GM13976 (cell line): ENCODE measurements around the gene HRG.

ENCODE experiments used
- DNase-seq: peaks from one replicate; pipeline ENCODE4 v3.0.0; 2012; ENCODE audit warnings: low spot score
- CTCF ChIP-seq: IDR thresholded peaks from 2 replicates; pipeline ENCODE4 v1.5.1; 2012; ENCODE audit warnings: borderline replicate concordance, mild to moderate bottlenecking; ENCODE audit not compliant: insufficient read depth; ENCODE audit errors: extremely low read depth, missing control alignments, control extremely low read depth
- in situ Hi-C: fragments of 300-500 bp; cut with MboI; formaldehyde crosslinking; loops from one replicate; pipeline ENCODE4 v1.12.0; 2022; ENCODE audit warnings: low sequenced_read_pairs, mixed read lengths, inconsistent platforms; ENCODE audit not compliant: unreplicated experiment

The HRG gene

DNA sequence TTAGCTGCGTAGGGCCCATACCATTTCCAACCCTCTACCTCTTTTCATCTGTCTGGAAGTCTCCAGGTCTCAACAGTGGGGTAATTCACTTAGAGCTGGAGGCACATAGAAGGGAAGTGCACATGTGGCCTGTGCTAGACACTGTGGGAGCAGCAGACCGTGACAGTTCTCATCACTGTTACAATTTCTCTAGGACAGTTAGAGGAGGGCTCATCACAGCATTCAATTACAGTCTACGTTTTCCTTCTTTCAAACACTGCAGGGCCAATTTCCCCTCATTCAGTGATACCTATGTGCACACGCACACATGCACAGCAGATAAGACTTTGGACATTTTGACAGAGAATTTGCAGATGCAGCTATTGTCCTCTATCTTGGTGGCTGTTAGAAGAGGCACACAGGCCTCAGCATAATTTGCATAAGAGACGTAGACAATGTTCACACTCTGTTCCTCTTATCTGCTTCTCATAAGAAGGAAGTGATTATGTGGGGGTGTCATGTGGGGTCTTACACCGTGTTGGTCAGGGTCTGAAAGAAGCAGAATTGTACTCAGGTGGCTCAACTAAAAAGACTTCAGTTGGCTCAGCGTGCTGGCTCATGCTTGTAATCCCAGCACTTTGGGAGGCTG is 12.6 kb upstream of the HRG start:
- in situ Hi-C loops, result no loop called here
- no peak for TF ChIP-seq CTCF

GRCh38 chr3:186653984-186654383 is 11.8 kb upstream of the HRG start:
- in situ Hi-C loops, result no loop called here
- no peak for DNase-seq
- TF ChIP-seq CTCF, result no peak

More for the DNA sequence above, 12.6 kb upstream of the HRG start:
- peak; percentile 63 for DNase-seq

GRCh38 chr3:186663361-186664118 is 2.3 kb upstream of the HRG start:
- no peak for DNase-seq
- in situ Hi-C loops, result no loop called here
- TF ChIP-seq CTCF, result no peak

DNA sequence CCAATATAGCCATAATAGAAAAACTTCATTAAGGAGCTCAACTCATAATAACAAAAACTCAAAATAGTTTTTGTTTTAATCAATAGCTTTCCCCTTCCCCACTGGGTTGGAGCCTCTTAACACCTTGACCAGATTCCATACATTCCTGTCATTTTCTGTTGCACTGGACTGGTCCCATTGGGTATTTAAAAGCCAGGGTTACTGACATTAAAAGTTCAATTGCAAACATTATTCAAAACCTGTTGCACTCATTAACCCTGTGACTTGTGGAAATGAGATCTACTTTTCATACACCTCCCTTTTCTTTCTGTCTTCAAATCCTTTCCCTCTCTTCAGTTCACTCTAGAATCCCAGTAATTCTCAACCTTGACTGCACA is 1.7 kb upstream of the HRG start:
- no peak for TF ChIP-seq CTCF
- DNase-seq, result no peak
- in situ Hi-C loops, result no loop called here

GRCh38 chr3:186664506-186664905 is 1.3 kb upstream of the HRG start:
- TF ChIP-seq CTCF, result no peak
- no peak for DNase-seq
- in situ Hi-C loops, result no loop called here

GRCh38 chr3:186668426-186668825 is 2.6 kb downstream of the HRG start:
- in situ Hi-C loops, result no loop called here
- no peak for TF ChIP-seq CTCF
- no peak for DNase-seq
